K562 (cell line): ENCODE data around the gene HSPB1. TPM values are rescaled to one million over a fixed set of nuclear protein-coding genes. Genes with fewer than 3 reads are reported as not detected.

Experiments
- BCOR ChIP-seq: fragments of 450-650 bp; IDR thresholded peaks from 2 replicates; pipeline ENCODE4 v1.6.1; 2016
- CAMTA2 ChIP-seq: fragments of 250-450 bp; sonication (Bioruptor Pico); conservative IDR thresholded peaks from 2 replicates; pipeline ENCODE4 v1.5.1; 2022
- GTF2A2 ChIP-seq: IDR thresholded peaks from 2 replicates; pipeline ENCODE4 v1.6.1; 2016; ENCODE audit warnings: mild to moderate bottlenecking, missing genetic modification characterization, missing compliant biosample characterization
- MCM2 ChIP-seq: fragments of 450-650 bp; IDR thresholded peaks from 2 replicates; pipeline ENCODE4 v1.6.1; 2017; ENCODE audit warnings: low read depth, mild to moderate bottlenecking
- MED1 ChIP-seq: sonication (generic); formaldehyde crosslinking; IDR thresholded peaks from 2 replicates; pipeline ENCODE4 v1.8.1; 2023; ENCODE audit warnings: missing genetic modification reagents, borderline replicate concordance
- PATZ1 ChIP-seq: fragments of 250-450 bp; sonication (Bioruptor Pico); IDR thresholded peaks from 2 replicates; pipeline ENCODE4 v1.5.0; 2020; ENCODE audit warnings: mild to moderate bottlenecking, borderline replicate concordance
- RAD21 ChIP-seq, 2 experiments: fragments of 250-450 bp in 1 of 2; fragments of 450-650 bp in 1 of 2; sonication (Bioruptor Pico) in 1 of 2; formaldehyde crosslinking in 1 of 2; IDR thresholded peaks in 1 of 2; conservative IDR thresholded peaks in 1 of 2; 2 replicates each; pipeline versions ENCODE4 v1.4.0 to v1.8.0; 2020 to 2022; ENCODE audit warnings: mild to moderate bottlenecking in 2 of 2, moderate library complexity in 1 of 2
- SIX5 ChIP-seq, 2 experiments: IDR thresholded peaks; 2 replicates each; pipeline ENCODE4 v1.6.1; 2011; ENCODE audit warnings: low read length in 2 of 2, borderline replicate concordance in 1 of 2, low read depth in 1 of 2, mild to moderate bottlenecking in 1 of 2, moderate library complexity in 1 of 2; ENCODE audit not compliant: insufficient read depth in 1 of 2
- SRSF9 ChIP-seq: fragments of 200-400 bp; formaldehyde crosslinking; IDR thresholded peaks from 2 replicates; pipeline ENCODE4 v1.6.1; 2017; ENCODE audit warnings: low read depth, low read length, borderline replicate concordance
- TAF7 ChIP-seq: fragments of 450-650 bp; IDR thresholded peaks from 2 replicates; pipeline ENCODE4 v1.6.1; 2016; ENCODE audit warnings: missing genetic modification characterization, missing compliant biosample characterization
- TOE1 ChIP-seq, 2 experiments: fragments of 450-650 bp in 1 of 2; sonication (generic) in 1 of 2; formaldehyde crosslinking in 1 of 2; IDR thresholded peaks; 2 replicates each; pipeline versions ENCODE4 v1.7.1 to v1.8.0; 2016 to 2022; ENCODE audit warnings: borderline replicate concordance in 2 of 2, mild to moderate bottlenecking in 2 of 2, antibody characterized with exemption in 1 of 2, inconsistent platforms in 1 of 2, low read depth in 1 of 2, missing genetic modification reagents in 1 of 2, moderate library complexity in 1 of 2
- ZNF140 ChIP-seq: fragments of 250-450 bp; sonication (Bioruptor Pico); IDR thresholded peaks from 2 replicates; pipeline ENCODE4 v1.8.0; 2021; ENCODE audit warnings: moderate library complexity, mild to moderate bottlenecking, inconsistent platforms
- ZNF197 ChIP-seq: fragments of 200-800 bp; sonication (Bioruptor generic); IDR thresholded peaks from 2 replicates; pipeline ENCODE4 v1.6.1; 2016; ENCODE audit warnings: low read depth, missing genetic modification characterization, missing compliant biosample characterization
- ZNF232 ChIP-seq: sonication (generic); formaldehyde crosslinking; IDR thresholded peaks from 2 replicates; pipeline ENCODE4 v1.8.0; 2022; ENCODE audit warnings: mild to moderate bottlenecking, missing genetic modification reagents
- ZNF518B ChIP-seq: fragments of 250-450 bp; sonication (Bioruptor Pico); IDR thresholded peaks from 2 replicates; pipeline ENCODE4 v1.5.0; 2021; ENCODE audit warnings: mild to moderate bottlenecking, moderate library complexity
- ZNF589 ChIP-seq: fragments of 200-800 bp; sonication (Bioruptor generic); IDR thresholded peaks from 2 replicates; pipeline ENCODE4 v1.6.1; 2016; ENCODE audit warnings: low read depth, missing genetic modification characterization, missing compliant biosample characterization
- polyA plus RNA-seq, 8 experiments: library from polyadenylated mRNA; depleted of rRNA in 4 of 8; stranded (reverse) in 5 of 8; unstranded in 3 of 8; fragments of >200 nt; fragmentation: Nextera tagmentation in 2 of 8; fragmentation: Illumina TruSeq in 1 of 8; extraction: Ambion mirVana in 2 of 8; extraction: Trizol in 1 of 8; gene quantifications; 2 replicates each; pipeline versions ENCODE4 v1.2.1 to v1.2.3, GENCODE V29; 2011 to 2014; ENCODE audit warnings: inconsistent platforms in 1 of 8, missing spikeins in 1 of 8
- total RNA-seq, 7 experiments: library from RNA; depleted of rRNA in 6 of 7; stranded (reverse); fragments of >200 nt in 6 of 7; fragmentation: Illumina TruSeq in 2 of 7; extraction: Trizol in 2 of 7; gene quantifications; 2 replicates each; pipeline versions ENCODE4 v1.2.1 to v1.2.3, GENCODE V29; 2011 to 2021; ENCODE audit warnings: low replicate concordance in 1 of 7
- TF ChIP-seq, protein P1 (sequence below): sonication (generic); formaldehyde crosslinking; IDR thresholded peaks from 2 replicates; pipeline ENCODE4 v1.8.0; 2022; ENCODE audit warnings: mild to moderate bottlenecking, missing genetic modification reagents, borderline replicate concordance
- TF ChIP-seq, protein P2 (sequence below): sonication (generic); formaldehyde crosslinking; IDR thresholded peaks from 2 replicates; pipeline ENCODE4 v1.8.1; 2023; ENCODE audit warnings: mild to moderate bottlenecking, missing genetic modification reagents

HSPB1 gene
- total and polyA plus RNA-seq, 9 of the 15 experiments (the other 6 are each of a cell fraction or from before 2014, with no cell fraction given), result 27.1 to 522 (median 138) TPM

- TF ChIP-seq, protein P1, sequence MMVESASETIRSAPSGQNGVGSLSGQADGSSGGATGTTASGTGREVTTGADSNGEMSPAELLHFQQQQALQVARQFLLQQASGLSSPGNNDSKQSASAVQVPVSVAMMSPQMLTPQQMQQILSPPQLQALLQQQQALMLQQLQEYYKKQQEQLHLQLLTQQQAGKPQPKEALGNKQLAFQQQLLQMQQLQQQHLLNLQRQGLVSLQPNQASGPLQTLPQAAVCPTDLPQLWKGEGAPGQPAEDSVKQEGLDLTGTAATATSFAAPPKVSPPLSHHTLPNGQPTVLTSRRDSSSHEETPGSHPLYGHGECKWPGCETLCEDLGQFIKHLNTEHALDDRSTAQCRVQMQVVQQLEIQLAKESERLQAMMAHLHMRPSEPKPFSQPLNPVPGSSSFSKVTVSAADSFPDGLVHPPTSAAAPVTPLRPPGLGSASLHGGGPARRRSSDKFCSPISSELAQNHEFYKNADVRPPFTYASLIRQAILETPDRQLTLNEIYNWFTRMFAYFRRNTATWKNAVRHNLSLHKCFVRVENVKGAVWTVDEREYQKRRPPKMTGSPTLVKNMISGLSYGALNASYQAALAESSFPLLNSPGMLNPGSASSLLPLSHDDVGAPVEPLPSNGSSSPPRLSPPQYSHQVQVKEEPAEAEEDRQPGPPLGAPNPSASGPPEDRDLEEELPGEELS (CRISPR knock-in tag), result no peak
- TF ChIP-seq ZNF232, result no peak
- TF ChIP-seq TOE1 (IDR thresholded peaks at IDR 0.05; ENCODE audit: borderline replicate concordance), result 0 out of 2 replicates have a peak, but pooled peaks have one; percentile 40
- no peak for TF ChIP-seq TOE1 (CRISPR knock-in tag; IDR thresholded peaks at IDR 0.05; ENCODE audit: borderline replicate concordance, low read depth)
- no peak for TF ChIP-seq MED1
- TF ChIP-seq, protein P2, sequence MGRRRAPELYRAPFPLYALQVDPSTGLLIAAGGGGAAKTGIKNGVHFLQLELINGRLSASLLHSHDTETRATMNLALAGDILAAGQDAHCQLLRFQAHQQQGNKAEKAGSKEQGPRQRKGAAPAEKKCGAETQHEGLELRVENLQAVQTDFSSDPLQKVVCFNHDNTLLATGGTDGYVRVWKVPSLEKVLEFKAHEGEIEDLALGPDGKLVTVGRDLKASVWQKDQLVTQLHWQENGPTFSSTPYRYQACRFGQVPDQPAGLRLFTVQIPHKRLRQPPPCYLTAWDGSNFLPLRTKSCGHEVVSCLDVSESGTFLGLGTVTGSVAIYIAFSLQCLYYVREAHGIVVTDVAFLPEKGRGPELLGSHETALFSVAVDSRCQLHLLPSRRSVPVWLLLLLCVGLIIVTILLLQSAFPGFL (CRISPR knock-in tag), result no peak
- no peak for TF ChIP-seq MCM2
- TF ChIP-seq CAMTA2 (CRISPR knock-in tag), result no peak
- TF ChIP-seq GTF2A2 (tag), result no peak
- peak; percentile 81 for TF ChIP-seq BCOR
- TF ChIP-seq ZNF140 (CRISPR knock-in tag), result no peak
- no peak for TF ChIP-seq SRSF9
- 0 out of 2 replicates have a peak, but pooled peaks have one; percentile 28 for TF ChIP-seq TAF7 (tag)
- TF ChIP-seq ZNF589 (CRISPR knock-in tag), result no peak
- TF ChIP-seq ZNF518B (CRISPR knock-in tag), result no peak
- no peak for TF ChIP-seq RAD21 (CRISPR knock-in tag; conservative IDR thresholded peaks at IDR 0.05 in 1 of 2, IDR thresholded peaks at IDR 0.05 in 1 of 2)
- TF ChIP-seq PATZ1 (CRISPR knock-in tag), result no peak
- TF ChIP-seq SIX5 (IDR thresholded peaks at IDR 0.05; ENCODE audit: borderline replicate concordance in 1 of 2, insufficient read depth in 1 of 2, low read depth in 1 of 2, low read length in 2 of 2), result no peak
- TF ChIP-seq ZNF197 (CRISPR knock-in tag), result no peak
Measured at GRCh38 chr7:76281006-76281705, 21.3 kb upstream of the HSPB1 start (continued).
